Measurements from ENCODE around the gene TMEM256.

Gene TMEM256

DNA sequence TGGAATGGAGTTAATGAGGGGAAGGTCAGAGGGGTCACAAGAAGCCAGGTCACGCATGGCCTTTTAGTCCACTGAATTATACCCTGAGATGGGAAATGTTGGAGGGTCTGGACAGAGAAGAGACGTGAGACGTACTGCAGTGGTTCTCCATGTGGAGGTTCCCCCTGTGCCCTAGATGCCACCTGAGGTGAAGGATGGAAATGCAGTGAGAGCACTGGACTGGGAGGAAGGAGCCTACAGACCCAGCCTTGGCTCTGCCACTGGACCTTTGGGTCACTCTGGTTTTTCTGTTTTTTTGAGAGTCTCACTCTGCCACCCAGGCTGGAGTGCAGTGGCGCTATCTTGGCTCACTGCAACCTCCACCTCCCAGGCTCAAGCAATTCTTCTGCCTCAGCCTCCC is 7.8 kb downstream of the TMEM256 start:
- Histone ChIP-seq H3K4me3 (ENCODE audit: low read depth, low read length) (no peak overlapping the region), H3K36me3 (replicated peaks) (peaks cover 16% of the 10 kb centered on the region), H3K27ac (no peak overlapping the region), H3K27me3 (replicated peaks) (no peaks in the 10 kb centered on the region)
- in situ Hi-C loops (cut with HindIII; ENCODE audit: low pct_ligation_motif_present, low sequenced_read_pairs) = no loop called here
- no peak for DNase-seq
- TF ChIP-seq, protein P1, sequence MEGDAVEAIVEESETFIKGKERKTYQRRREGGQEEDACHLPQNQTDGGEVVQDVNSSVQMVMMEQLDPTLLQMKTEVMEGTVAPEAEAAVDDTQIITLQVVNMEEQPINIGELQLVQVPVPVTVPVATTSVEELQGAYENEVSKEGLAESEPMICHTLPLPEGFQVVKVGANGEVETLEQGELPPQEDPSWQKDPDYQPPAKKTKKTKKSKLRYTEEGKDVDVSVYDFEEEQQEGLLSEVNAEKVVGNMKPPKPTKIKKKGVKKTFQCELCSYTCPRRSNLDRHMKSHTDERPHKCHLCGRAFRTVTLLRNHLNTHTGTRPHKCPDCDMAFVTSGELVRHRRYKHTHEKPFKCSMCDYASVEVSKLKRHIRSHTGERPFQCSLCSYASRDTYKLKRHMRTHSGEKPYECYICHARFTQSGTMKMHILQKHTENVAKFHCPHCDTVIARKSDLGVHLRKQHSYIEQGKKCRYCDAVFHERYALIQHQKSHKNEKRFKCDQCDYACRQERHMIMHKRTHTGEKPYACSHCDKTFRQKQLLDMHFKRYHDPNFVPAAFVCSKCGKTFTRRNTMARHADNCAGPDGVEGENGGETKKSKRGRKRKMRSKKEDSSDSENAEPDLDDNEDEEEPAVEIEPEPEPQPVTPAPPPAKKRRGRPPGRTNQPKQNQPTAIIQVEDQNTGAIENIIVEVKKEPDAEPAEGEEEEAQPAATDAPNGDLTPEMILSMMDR (IDR thresholded peaks at IDR 0.05; ENCODE audit: low read depth, low read length, missing control alignments) = no peak

DNA sequence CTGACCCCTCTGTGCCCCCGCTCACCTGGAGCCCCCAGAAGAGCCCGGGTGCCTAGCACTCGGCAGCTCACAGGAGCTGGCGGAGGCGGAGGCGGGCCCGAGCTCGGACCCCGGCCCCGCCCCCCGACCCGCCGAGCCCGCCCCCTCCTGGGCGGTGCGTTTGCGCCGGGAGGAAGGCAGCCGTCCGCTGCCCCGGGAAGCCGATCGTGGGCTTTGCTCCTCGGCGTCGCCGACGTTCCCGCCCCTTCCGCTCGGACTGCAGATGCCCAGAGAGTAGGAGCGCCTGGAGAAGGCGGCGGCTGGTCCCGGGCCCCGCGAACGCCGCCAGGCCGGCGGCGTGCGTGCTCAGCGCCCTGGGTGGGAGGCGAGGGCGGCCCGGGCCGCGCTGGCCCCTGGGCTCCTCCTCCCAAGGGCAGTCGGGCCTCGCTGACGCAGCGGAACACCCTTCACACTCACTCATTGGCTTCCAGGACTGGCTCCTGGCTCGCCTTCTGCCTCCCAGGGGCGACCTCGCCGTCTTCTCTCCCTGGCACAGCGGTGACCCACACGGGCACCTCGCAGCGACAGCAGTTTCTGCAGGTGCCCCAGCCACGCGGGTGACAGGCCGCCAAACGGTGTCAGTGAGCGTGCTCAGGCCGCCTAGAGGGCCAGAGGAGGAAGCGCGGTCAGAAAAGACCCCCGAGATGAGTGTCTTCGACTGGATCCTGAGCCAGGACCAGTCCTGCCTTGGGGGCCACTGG is 9.3 kb downstream of the TMEM256 start, which contains the start of gene PLSCR3:
Gene PLSCR3, minus strand, starts transcription at position 74 of the 740 bp plus-strand sequence. CDS start 415 bp downstream, outside the sequence.
- Histone ChIP-seq H3K4me3 (ENCODE audit: low read depth, low read length) (peak within 1 kb of the TSS; percentile 83), H3K27me3 (replicated peaks) (no peaks in the 10 kb centered on the region), H3K36me3 (replicated peaks) (peaks cover 32% of the 10 kb centered on the region), H3K27ac (peak within 1 kb of the TSS; percentile 80)
- TF ChIP-seq, protein P1 (IDR thresholded peaks at IDR 0.05; ENCODE audit: low read depth, low read length, missing control alignments) = peak; percentile 71
- in situ Hi-C loops (cut with HindIII; ENCODE audit: low pct_ligation_motif_present, low sequenced_read_pairs) = no loop called here
- peak; percentile 78 for DNase-seq

DNA sequence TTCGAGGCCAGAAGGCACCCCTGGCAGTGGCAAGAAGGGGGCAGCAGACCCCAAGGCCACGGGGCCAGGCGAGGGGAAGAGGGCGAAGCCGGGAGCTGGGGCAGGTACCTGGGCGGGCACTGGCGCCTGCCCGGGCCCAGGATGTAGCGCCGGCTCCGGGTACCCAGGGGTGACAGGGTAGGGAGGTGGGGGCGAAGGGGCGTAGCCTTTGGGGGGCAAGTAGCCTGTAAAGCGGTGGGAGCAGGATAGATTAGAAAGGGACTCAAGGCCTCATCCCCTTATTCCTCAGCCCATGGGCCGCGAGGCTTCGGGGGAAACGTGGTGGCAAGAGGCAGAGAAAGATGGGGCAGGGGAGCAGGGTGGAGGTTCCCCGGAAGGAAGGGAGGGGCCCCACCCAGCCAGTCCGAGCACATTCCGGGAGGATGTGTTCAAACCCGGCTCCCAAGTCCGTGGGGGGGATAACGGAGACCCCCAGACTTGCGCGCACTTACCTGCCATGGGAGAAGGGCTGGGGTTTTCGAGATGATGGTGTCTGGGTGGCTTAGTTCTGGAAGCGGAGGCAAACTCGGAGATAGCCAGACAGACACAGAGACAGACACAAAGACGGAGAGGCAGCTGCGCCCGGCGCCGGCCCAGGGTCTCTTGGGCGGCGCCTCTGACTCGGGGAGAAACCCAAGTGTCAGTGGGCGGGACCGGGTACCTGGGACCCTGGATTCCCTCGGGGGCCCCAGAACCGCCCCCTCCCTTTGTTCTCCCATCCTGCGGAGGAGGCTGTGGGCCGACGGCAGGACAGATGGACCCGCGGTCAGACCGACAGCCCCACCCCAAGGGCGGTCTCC is 10.1 kb downstream of the TMEM256 start:
- Histone ChIP-seq H3K36me3 (replicated peaks) (peaks cover 40% of the 10 kb centered on the region), H3K27me3 (replicated peaks) (no peaks in the 10 kb centered on the region), H3K4me3 (ENCODE audit: low read depth, low read length) (peak overlapping the region; percentile 83), H3K27ac (peak overlapping the region; percentile 80)
- no peak for DNase-seq
- in situ Hi-C loops (cut with HindIII; ENCODE audit: low pct_ligation_motif_present, low sequenced_read_pairs) = no loop called here
- TF ChIP-seq, protein P1 (IDR thresholded peaks at IDR 0.05; ENCODE audit: low read depth, low read length, missing control alignments) = peak; percentile 32

DNA sequence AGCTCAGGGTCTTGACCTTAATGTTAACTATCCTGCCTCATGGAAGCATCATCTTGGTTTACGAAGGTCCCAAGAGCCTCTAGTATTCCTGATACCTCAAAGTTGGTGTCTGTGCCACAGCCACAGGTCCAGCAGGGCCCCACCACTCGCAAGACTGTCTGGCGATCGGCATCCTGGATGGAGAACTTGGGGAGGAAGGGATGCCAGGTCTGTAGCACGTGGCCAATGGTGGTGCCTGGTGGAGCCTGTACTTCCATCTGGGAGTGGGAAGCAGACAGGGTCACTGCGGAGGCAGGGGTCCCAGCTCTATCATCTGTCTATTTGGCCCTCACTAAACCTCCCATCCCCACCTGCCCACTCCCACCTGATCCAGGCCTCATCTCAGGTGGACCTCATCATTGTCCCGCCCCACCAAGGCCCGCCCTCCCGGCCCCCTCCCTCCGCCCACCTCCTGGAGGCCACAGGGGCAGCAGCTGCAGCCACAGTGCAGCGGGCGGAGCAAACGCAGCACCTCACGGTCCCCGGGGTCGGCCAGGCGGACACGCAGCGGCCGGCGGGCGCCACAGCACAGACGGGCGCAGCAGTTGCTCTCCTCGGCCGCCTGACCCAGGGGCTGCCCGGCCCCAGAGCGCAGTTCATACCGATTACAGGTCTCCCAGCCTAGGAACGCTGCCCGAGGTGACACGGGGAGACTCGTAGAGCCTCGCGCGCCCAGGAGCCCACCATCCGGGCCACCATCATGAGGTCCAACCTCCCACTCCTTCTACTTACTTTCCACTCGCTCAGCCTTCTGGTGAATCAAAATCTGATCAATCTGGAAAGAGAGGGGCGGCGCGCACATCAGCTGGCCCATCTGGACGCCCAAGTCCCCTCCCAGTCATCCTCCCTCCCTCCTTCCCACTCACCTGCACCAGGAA is 10.9 kb downstream of the TMEM256 start:
- Histone ChIP-seq H3K36me3 (replicated peaks) (peaks cover 43% of the 10 kb centered on the region), H3K4me3 (ENCODE audit: low read depth, low read length) (peak overlapping the region; percentile 83), H3K27ac (no peak overlapping the region), H3K27me3 (replicated peaks) (no peaks in the 10 kb centered on the region)
- in situ Hi-C loops (cut with HindIII; ENCODE audit: low pct_ligation_motif_present, low sequenced_read_pairs) = no loop called here
- TF ChIP-seq, protein P1 (IDR thresholded peaks at IDR 0.05; ENCODE audit: low read depth, low read length, missing control alignments) = no peak
- no peak for DNase-seq

DNA sequence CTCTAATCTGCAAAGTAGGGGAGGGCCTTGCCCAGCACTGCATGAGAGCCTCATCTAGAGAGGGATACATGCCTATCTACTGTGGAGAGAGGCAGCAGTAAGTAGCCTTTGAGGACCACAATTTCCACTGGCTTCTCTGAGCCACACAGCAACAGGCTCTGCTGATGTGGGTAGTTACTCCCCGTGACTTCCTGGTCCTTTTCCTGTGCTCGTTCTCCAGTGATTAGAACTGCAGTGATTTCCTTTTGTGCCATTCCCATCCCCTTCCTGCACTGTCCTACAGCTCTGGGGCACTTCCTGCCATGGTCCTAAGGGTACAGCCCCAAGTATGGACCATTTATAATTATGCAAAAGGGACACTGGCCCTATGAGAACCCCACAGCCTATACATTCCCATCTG is 12.6 kb downstream of the TMEM256 start:
- TF ChIP-seq, protein P1 (IDR thresholded peaks at IDR 0.05; ENCODE audit: low read depth, low read length, missing control alignments) = no peak
- no peak for DNase-seq
- H3K27ac ChIP-seq = no peak overlapping the region
- peaks cover 43% of the 10 kb centered on the region for H3K36me3 ChIP-seq (replicated peaks)
- H3K4me3 ChIP-seq (ENCODE audit: low read depth, low read length) = no peak overlapping the region
- in situ Hi-C loops (cut with HindIII; ENCODE audit: low pct_ligation_motif_present, low sequenced_read_pairs) = no loop called here
- no peaks in the 10 kb centered on the region for H3K27me3 ChIP-seq (replicated peaks)

All from brain microvascular endothelial cell (primary cell).